Activated CD4-positive, alpha-beta memory T cell treated with anti-CD3 and anti-CD28 coated beads for 36 hours (primary cell): ENCODE data around the gene EFHD2. TPM values are rescaled to one million over a fixed set of nuclear protein-coding genes. Genes with fewer than 3 reads are reported as not detected.
"Not testable (repeated sequence)": the region's sequence is repeated elsewhere in the genome, so short reads cannot be mapped to it uniquely, and the experiment has no call there.

Experiments used
- CTCF ChIA-PET: fragments of 350-600 bp; sonication (Branson Sonifier 250); formaldehyde crosslinking; loops from one replicate; lab custom pipeline; 2021; ENCODE audit warnings: antibody characterized with exemption, inconsistent platforms; lab: Charles Lee
- POLR2A ChIA-PET: fragments of 350-600 bp; sonication (Branson Sonifier 250); formaldehyde crosslinking; loops from one replicate; lab custom pipeline; 2021; ENCODE audit warnings: antibody characterized with exemption; lab: Charles Lee
- DNase-seq: peaks from one replicate; pipeline ENCODE4 v3.0.0-alpha.2; 2020
- H3K27ac Mint-ChIP-seq: one replicate; pipeline ENCODE4 v1.8.0; 2021; ENCODE audit warnings: mixed read lengths
- H3K27me3 Mint-ChIP-seq: one replicate; pipeline ENCODE4 v1.8.0; 2021; ENCODE audit warnings: mixed read lengths
- H3K36me3 Mint-ChIP-seq: one replicate; pipeline ENCODE4 v1.8.0; 2021; ENCODE audit warnings: mixed read lengths
- H3K4me1 Mint-ChIP-seq: one replicate; pipeline ENCODE4 v1.8.0; 2021; ENCODE audit warnings: low read depth, mixed read lengths
- H3K4me3 Mint-ChIP-seq: one replicate; pipeline ENCODE4 v1.8.0; 2021; ENCODE audit warnings: mild to moderate bottlenecking, mixed read lengths
- H3K9me3 Mint-ChIP-seq: one replicate; pipeline ENCODE4 v1.8.0; 2021; ENCODE audit warnings: mixed read lengths
- intact Hi-C: fragments of 100-400 bp; cut with micrococcal nuclease; formaldehyde crosslinking; loops from one replicate; pipeline ENCODE4 v1.15.1; 2023
- total RNA-seq, 2 experiments: library from RNA; stranded (reverse); gene quantifications; one replicate each; pipeline ENCODE4 v1.2.3, GENCODE V29; 2021

The EFHD2 gene
- 10 to 100 TPM; 60.4 to 61.3 TPM for total RNA-seq

GRCh38 chr1:15409388-15410222 lies at the start of gene EFHD2:
Gene EFHD2 (plus strand): TSS chr1:15409888. CDS start chr1:15409972, 84 bp downstream.
- peak; percentile 86 for DNase-seq
- peaks cover 34% of the 10 kb centered on the region for H3K4me1 Mint-ChIP-seq
- CTCF ChIA-PET, result interaction anchor here (2.9 kb wide), 1 partner anchor 86 kb away, joined by 12 read pairs; no protein-coding TSS in a partner anchor

DNA sequence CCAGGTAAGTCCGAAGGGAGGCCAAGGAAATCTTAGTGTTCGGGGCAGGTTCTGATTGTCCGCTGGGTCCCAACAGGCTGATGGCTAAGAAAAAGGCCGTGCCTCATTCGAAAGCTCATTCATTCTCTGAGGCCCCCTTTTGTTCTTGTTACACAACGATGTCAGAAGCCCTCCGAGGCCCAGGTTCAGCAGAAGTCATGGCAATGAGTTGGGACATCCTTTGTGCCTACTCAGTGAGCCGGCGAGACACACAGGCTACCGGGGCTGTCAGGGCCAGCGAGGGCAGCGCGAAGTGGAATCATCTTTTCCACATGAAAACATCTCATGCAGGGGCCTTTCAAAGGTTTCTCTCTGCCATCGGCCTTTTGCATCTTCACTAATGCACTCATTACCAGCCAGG lies 49.0 kb upstream of the EFHD2 start:
- no peaks in the 10 kb centered on the region for H3K36me3 Mint-ChIP-seq
- H3K27ac Mint-ChIP-seq, result no peak overlapping the region
- H3K4me1 Mint-ChIP-seq, result peaks cover 5% of the 10 kb centered on the region
- POLR2A ChIA-PET, result interaction anchor here (1.0 kb wide), 1 partner anchor 53 kb away, joined by 4 read pairs; no protein-coding TSS in a partner anchor
- H3K27me3 Mint-ChIP-seq, result no peaks in the 10 kb centered on the region
- intact Hi-C loops, result no loop called here
- H3K4me3 Mint-ChIP-seq, result no peak overlapping the region
- H3K9me3 Mint-ChIP-seq, result no peaks in the 10 kb centered on the region
- CTCF ChIA-PET, result interaction anchor here (2.3 kb wide), 1 partner anchor 37 kb away, joined by 5 read pairs; no protein-coding TSS in a partner anchor
- no peak for DNase-seq

More at GRCh38 chr1:15409388-15410222, at the start of gene EFHD2:
- Mint-ChIP-seq H3K9me3 (no peaks in the 10 kb centered on the region), H3K27ac (peak within 1 kb of the TSS; percentile 81), H3K36me3 (peaks cover 6% of the 10 kb centered on the region), H3K27me3 (no peaks in the 10 kb centered on the region), H3K4me3 (peak within 1 kb of the TSS; percentile 92)
- POLR2A ChIA-PET, result no interaction called here
- intact Hi-C loops, result loop anchor here (2.0 to 5.0 kb wide), 3 partner anchors 57 to 162 kb away; partner anchors contain the start of genes CASP9 and FHAD1

DNA sequence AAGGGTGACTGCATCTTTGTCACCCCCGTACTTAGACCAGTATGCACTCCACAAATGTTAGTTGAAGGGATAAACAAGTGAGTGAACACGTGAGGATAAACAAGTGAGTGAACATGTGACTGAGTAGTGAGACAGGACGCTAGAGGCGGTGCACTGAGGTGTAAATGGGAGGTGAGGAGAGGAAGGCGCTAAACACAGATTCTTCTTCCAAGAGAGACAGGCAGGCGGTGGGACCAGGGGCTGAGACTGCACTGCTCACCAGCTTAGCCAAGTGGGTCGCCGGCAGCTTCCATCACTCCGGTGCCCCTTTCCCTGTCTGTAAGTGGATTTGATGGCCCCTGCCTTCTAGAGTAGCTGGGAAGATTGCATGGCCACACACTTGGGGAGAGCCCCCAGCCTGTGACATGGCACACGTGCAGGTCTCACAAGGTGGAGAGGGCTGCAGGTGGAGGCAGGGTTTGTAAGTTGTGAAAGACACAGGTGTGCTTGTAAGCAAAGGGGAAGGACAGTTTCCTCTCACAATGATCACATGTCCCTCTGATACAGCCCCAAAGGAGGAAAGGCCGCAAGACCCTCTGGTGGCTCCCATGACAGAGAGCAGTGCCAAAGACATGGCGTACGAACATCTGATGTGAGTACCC lies 47.5 kb upstream of the EFHD2 start:
- intact Hi-C loops, result no loop called here
- no peaks in the 10 kb centered on the region for H3K36me3 Mint-ChIP-seq
- no peaks in the 10 kb centered on the region for H3K4me1 Mint-ChIP-seq
- no peaks in the 10 kb centered on the region for H3K27me3 Mint-ChIP-seq
- no peaks in the 10 kb centered on the region for H3K9me3 Mint-ChIP-seq
- CTCF ChIA-PET, result interaction anchor here (2.3 kb wide), 1 partner anchor 39 kb away, joined by 5 read pairs; no protein-coding TSS in a partner anchor
- H3K4me3 Mint-ChIP-seq, result no peak overlapping the region
- H3K27ac Mint-ChIP-seq, result no peak overlapping the region
- POLR2A ChIA-PET, result no interaction called here
- no peak for DNase-seq

- intact Hi-C loops, result no loop called here
- H3K36me3 Mint-ChIP-seq, result no peaks in the 10 kb centered on the region
- H3K9me3 Mint-ChIP-seq, result no peaks in the 10 kb centered on the region
- no peaks in the 10 kb centered on the region for H3K4me1 Mint-ChIP-seq
- no peak overlapping the region for H3K27ac Mint-ChIP-seq
- no peak overlapping the region for H3K4me3 Mint-ChIP-seq
- DNase-seq, result no peak
- H3K27me3 Mint-ChIP-seq, result no peaks in the 10 kb centered on the region
- CTCF ChIA-PET, result no interaction called here
- POLR2A ChIA-PET, result no interaction called here
These were observed 47.0 kb upstream of the EFHD2 start for GRCh38 chr1:15362737-15363128.

- H3K27ac Mint-ChIP-seq, result no peak overlapping the region
- POLR2A ChIA-PET, result no interaction called here
These were observed 44.9 kb upstream of the EFHD2 start for GRCh38 chr1:15364740-15365139.

DNA sequence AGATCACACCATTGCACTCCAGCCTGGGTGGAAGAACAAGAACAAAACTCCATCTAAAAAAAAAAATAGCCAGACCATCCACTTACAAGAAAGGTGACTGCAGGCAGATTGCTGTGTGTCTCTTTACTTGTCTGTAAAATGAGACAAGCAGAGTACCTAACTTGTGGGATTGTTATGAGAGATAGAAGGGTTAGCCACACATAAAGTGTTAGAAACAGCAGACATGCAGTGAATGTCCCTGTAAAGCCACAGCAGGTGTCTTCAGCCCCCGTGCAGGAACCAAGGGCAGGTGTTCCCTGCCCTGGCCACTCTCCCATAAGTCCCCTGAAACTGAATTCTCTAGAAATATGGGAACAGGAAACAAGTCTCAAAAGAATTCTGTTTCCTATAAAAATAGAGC lies 40.8 kb upstream of the EFHD2 start:
- Mint-ChIP-seq H3K36me3 (no peaks in the 10 kb centered on the region), H3K27me3 (no peaks in the 10 kb centered on the region)
- POLR2A ChIA-PET, result no interaction called here

More at GRCh38 chr1:15364740-15365139, 44.9 kb upstream of the EFHD2 start:
- intact Hi-C loops, result no loop called here
- Mint-ChIP-seq H3K27me3 (no peaks in the 10 kb centered on the region), H3K4me1 (no peaks in the 10 kb centered on the region), H3K4me3 (no peak overlapping the region), H3K9me3 (no peaks in the 10 kb centered on the region), H3K36me3 (no peaks in the 10 kb centered on the region)
- no peak for DNase-seq
- CTCF ChIA-PET, result no interaction called here

GRCh38 chr1:15370268-15370667 lies 39.4 kb upstream of the EFHD2 start:
- no peak for DNase-seq
- intact Hi-C loops, result no loop called here
- H3K27me3 Mint-ChIP-seq, result no peaks in the 10 kb centered on the region
- H3K27ac Mint-ChIP-seq, result no peak overlapping the region
- no peaks in the 10 kb centered on the region for H3K36me3 Mint-ChIP-seq
- H3K9me3 Mint-ChIP-seq, result no peaks in the 10 kb centered on the region
- no peak overlapping the region for H3K4me3 Mint-ChIP-seq
- ChIA-PET CTCF (no interaction called here), POLR2A (no interaction called here)
- H3K4me1 Mint-ChIP-seq, result no peaks in the 10 kb centered on the region

More for the DNA sequence above, 40.8 kb upstream of the EFHD2 start:
- Mint-ChIP-seq H3K9me3 (no peaks in the 10 kb centered on the region), H3K27ac (no peak overlapping the region), H3K4me1 (no peaks in the 10 kb centered on the region), H3K4me3 (no peak overlapping the region)
- no peak for DNase-seq
- intact Hi-C loops, result no loop called here
- CTCF ChIA-PET, result interaction anchor here (1.4 kb wide), 1 partner anchor 22 kb away, joined by 3 read pairs; no protein-coding TSS in a partner anchor

DNA sequence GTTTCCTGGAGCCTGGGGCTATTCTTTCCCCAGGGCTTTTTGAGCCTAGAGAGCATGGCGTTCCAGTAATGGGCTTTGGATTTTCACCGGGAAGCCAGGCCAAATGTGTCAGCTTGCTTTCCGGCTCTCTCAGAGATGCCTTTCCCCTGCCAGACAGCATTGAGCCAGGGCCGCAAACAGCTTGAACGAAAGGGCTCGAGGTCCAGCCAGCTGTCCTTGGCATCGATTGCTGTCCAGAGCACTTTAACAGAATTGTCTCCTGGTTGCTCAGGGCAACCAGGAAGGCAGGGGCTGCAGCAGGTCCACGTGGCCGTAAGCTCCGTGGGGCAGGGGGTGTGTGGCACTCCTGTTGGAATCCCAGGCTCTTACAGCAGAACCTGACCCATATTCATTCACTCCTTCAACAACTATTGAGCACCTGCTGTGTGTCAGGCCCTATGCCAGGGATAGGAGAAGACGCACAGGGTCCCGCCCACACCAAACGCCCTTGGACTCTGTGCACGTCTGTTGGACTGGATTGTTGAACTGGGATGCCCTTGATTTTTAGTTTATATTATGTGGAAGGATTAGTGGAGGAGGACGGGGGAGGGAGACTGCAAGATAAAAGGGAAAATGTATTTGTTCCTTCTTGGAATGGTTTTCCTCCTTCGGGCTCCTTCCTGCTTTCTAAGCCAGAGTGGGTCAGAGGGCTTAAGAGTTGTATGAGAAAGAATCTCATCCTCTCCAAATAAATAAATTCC lies 38.7 kb upstream of the EFHD2 start:
- no peaks in the 10 kb centered on the region for H3K4me1 Mint-ChIP-seq
- no peak for DNase-seq
- ChIA-PET POLR2A (no interaction called here), CTCF (no interaction called here)
- no peaks in the 10 kb centered on the region for H3K36me3 Mint-ChIP-seq
- H3K4me3 Mint-ChIP-seq, result no peak overlapping the region
- intact Hi-C loops, result no loop called here
- H3K27ac Mint-ChIP-seq, result no peak overlapping the region
- H3K27me3 Mint-ChIP-seq, result no peaks in the 10 kb centered on the region
- no peaks in the 10 kb centered on the region for H3K9me3 Mint-ChIP-seq

- no peak for DNase-seq
- H3K4me1 Mint-ChIP-seq, result no peaks in the 10 kb centered on the region
- H3K27me3 Mint-ChIP-seq, result no peaks in the 10 kb centered on the region
- no peak overlapping the region for H3K4me3 Mint-ChIP-seq
- H3K9me3 Mint-ChIP-seq, result no peaks in the 10 kb centered on the region
- no peaks in the 10 kb centered on the region for H3K36me3 Mint-ChIP-seq
- ChIA-PET CTCF (no interaction called here), POLR2A (no interaction called here)
- no peak overlapping the region for H3K27ac Mint-ChIP-seq
- intact Hi-C loops, result no loop called here
These were observed 37.8 kb upstream of the EFHD2 start for GRCh38 chr1:15371610-15372545.

DNA sequence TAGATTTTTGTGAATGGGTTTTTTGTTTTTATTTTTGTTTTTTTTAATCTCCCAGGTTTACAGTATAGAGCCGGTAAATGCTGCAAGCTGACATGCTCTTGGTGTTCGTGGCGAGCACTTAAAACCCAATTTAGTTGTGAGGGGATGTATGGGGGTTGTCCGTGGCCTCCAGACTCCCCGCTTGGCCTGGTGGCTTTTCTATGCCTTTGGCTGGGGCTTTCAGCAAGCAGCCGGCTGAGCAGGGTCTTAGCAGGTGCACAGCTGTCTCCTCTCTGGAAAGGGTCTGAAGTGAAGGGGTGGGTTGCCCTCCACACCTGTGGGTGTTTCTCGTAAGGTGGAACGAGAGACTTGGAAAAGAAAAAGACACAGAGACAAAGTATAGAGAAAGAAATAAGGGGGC lies 31.0 kb upstream of the EFHD2 start:
- intact Hi-C loops, result no loop called here
- POLR2A ChIA-PET, result no interaction called here
- CTCF ChIA-PET, result no interaction called here
- Mint-ChIP-seq H3K36me3 (no peaks in the 10 kb centered on the region), H3K27me3 (peaks cover 3% of the 10 kb centered on the region), H3K27ac (no peak overlapping the region), H3K4me1 (no peaks in the 10 kb centered on the region), H3K4me3 (no peak overlapping the region), H3K9me3 (no peaks in the 10 kb centered on the region)
- DNase-seq, result no peak

DNA sequence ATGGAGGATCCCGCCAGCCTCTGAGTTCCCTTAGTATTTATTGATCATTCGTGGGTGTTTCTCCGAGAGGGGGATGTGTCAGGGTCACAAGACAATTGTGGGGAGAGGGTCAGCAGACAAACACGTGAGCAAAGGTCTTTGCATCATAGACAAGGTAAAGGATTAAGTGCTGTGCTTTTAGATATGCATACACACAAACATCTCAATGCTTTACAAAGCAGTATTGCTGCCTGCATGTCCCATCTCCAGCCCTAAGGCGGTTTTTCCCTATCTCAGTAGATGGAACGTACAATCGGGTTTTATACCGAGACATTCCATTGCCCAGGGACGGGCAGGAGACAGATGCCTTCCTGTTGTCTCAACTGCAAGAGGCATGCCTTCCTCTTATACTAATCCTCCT lies 30.5 kb upstream of the EFHD2 start:
- DNase-seq, H3K27me3 Mint-ChIP-seq, H3K9me3 Mint-ChIP-seq, POLR2A ChIA-PET, H3K4me3 Mint-ChIP-seq, H3K27ac Mint-ChIP-seq, intact Hi-C loops, CTCF ChIA-PET, H3K4me1 Mint-ChIP-seq, H3K36me3 Mint-ChIP-seq: not testable (repeated sequence)
